ENCODE data around the gene TMEM266.

The TMEM266 gene

DNA sequence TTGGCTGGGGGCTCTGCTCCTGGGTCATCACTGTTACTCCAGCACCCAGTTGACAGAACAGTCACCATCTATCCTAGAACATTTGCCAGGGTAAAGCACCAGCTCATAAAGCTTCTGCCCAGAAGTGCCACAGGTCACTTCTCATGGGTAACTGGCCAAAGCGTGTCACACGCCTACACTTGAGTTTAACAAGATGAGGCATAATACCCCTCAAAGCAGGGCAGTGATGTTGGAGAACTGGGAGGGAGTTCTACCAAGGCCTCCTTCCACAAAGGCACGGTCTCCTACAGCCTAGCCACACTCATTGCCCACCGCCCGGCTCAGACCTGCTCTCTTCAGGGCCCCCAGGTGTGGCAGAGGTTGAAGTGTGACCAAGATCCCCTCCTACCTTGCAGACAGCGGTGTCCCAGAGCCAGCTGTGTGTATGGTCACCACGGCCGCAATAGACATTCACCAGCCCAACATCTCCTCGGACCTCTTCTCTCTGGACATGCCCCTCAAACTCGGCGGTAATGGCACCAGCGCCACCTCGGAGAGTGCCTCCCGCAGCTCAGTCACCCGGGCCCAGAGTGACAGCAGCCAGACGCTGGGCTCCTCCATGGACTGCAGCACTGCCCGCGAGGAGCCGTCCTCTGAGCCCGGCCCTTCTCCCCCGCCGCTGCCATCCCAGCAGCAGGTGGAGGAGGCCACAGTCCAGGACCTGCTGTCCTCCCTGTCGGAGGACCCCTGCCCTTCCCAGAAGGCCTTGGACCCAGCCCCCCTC is 143.7 kb downstream of the TMEM266 start:
- DNase-seq (ENCODE audit: low read depth, low spot score) = no peak

DNA sequence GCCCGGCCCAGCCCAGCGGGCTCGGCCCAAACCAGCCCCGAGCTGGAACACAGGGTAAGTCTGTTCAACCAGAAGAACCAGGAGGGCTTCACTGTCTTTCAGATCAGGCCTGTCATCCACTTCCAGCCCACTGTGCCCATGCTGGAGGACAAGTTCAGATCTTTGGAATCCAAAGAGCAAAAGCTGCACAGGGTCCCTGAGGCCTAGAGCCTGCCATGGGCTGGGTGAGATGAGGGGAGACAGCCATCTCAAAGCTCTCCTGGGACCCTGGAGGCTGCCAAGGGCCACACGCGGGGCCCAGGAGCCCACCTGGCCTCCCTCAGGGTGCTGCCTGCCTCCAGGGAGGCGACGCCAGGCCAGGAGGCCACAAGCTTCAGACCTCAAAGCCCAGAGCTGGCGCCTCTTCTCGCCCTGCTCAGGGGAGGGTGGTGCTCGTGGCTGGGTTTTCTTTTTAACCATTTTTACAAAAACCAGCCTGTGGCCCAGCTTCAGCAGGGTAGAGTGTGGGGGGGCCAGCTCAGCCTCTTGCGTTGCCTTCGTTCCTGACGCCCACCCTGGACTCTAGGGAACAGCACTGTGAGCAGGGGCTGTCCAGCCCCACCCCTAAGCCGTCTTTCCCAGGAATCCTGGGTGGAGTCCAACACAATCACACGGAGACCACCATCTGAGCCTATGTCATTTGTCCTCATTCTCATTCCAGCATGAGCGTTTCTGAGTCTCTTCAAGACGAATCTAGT is 144.5 kb downstream of the TMEM266 start:
- no peak for DNase-seq (ENCODE audit: low read depth, low spot score)

DNA sequence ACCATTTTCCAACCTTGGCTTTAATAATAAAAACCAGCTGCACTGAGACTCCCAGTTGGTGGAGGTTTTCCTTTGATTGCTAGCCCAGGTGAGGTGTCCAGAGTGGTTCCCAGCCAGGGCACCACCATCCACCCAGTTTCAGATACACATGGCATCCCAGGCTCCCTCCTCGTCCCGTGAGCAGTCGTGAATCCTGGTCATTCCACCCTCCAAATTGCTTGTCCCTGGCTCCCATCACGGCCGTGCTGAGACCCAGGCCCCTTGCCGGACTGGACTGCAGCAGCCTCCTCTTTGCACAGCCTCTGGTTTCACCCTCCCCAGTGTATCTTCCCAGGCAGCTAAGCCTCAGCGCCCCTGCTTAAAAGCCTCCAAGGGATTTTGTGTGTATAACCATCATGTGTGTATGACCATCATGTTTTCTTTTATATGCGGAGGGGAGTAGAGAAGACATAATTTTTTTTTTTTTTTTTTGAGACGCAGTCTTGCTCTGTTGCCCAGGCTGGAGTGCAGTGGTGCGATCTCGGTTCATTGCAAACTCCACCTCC is 145.2 kb downstream of the TMEM266 start:
- no peak for DNase-seq (ENCODE audit: low read depth, low spot score)

- no peak for DNase-seq (ENCODE audit: low read depth, low spot score)
These were observed 146.7 kb downstream of the TMEM266 start for GRCh38 chr15:76206325-76206976.

GRCh38 chr15:76208084-76208785 is 148.4 kb downstream of the TMEM266 start:
- DNase-seq (ENCODE audit: low read depth, low spot score) = no peak

DNA sequence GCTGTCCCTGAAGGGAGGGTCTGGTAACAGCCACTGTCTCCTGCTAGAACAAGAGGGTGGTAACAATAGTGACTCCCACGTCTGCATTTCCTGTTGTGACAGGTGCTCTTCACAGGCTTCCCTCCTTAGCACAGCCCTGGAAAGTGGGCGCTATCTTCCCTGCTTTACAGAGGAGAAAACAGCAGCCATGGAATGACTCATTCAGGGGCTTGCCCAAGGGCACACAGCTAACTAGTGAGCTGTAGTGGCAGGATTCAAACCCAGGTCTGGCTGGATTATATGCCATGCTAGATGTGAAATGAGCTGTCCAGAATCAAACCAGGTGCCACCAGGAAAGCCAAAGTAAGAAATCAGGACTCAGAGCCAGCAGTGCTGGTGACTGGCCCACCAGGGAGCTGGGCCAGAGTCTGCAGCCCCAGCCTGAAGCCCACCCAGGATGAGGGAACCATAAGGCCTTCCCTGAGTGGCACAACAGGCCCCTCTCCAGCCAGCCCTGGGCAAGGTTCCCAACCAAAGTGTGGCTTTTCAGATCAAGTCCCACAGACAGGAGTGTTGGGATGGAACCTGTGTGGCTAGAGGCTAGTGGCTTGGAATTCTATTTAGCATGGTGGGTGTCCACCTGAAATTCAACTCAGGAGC is 149.1 kb downstream of the TMEM266 start:
- DNase-seq (ENCODE audit: low read depth, low spot score) = no peak

GRCh38 chr15:76209523-76209922 is 149.7 kb downstream of the TMEM266 start:
- DNase-seq (ENCODE audit: low read depth, low spot score) = no peak

DNA sequence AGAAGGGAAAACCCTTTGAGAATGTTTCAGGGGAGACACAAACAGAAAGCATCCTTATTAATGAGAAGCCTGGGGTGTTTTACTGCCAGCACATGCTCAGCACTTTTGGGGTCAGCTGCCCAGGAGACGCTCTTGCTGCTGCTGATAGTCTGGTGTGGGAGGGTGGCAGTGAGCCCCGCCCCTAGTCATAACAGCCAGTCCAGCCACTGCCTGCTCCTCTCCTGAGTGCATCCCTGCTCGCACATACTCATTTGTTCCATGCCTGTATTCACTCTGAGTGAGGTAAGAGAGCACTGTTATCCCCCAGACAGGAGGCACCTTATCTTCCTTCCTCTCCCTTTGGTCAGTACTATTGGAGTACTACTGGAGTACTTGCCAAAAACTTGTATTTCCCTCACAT is 150.2 kb downstream of the TMEM266 start:
- no peak for DNase-seq (ENCODE audit: low read depth, low spot score)

DNA sequence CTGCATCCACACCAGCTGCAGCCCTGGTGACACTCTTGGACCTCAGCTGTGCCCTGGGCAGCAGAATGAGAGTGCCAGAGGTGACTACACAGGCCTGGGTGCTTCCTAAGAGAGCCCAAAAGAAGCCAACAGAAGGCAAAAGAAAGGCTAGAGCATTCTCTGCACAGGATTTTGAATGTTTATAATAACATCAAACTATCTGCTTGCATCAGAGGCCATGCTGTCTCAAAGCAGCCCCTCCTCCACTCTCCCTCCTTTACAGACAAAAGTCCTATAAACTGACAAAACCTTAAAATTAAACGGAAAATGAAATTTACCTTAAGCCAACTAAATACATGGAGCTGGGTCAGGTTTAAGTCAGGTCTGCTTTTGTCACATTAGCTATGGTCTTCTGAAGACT is 155.8 kb downstream of the TMEM266 start:
- DNase-seq (ENCODE audit: low read depth, low spot score) = no peak

- DNase-seq (ENCODE audit: low read depth, low spot score) = no peak
These were observed 157.5 kb downstream of the TMEM266 start for GRCh38 chr15:76217029-76217881.

DNA sequence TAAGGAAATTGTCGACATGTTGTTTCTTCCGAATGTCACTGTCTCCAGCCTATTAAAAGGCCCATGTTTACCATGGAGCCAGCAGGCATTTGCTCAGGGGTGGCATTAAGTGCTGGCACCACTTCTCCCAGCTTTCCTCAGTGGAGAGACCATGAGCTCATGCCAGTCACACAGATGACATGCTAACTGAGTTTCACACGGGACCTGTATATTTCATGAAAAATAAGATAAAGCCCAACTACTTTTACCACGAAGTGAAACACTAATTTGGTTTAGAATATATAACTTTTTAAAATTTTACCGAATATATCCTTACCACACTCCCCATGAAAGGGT is 158.1 kb downstream of the TMEM266 start:
- DNase-seq (ENCODE audit: low read depth, low spot score) = no peak

DNA sequence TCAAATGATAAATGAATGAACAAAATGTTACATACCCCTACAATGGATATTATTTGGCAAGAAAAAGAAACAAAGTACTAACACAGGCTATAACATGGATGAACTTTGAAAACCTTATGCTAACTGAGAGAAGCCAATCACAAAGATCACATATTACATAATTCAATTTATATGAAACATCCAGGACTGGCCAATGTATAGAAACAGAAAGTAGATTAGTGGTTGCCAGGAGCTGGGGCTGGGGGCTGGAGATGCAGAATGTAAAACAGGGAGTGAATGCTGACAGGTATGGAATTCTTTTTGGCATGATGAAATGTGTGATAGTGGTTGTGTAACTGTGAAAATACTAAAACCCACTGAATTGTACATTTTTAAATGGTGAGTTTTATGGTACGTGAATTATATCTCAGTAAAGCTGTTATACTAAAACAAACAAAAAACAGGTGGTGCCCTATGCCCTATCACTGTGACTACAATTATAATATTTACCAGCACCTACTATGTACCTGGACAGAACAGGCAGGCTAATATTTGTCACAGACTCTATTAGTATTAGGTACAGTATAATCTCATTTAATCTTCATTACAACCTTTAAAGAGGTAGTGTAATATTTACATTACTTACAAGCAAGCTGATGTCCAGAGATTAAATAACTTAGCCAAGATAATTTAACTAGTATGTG is 161.4 kb downstream of the TMEM266 start:
- no peak for DNase-seq (ENCODE audit: low read depth, low spot score)

DNA sequence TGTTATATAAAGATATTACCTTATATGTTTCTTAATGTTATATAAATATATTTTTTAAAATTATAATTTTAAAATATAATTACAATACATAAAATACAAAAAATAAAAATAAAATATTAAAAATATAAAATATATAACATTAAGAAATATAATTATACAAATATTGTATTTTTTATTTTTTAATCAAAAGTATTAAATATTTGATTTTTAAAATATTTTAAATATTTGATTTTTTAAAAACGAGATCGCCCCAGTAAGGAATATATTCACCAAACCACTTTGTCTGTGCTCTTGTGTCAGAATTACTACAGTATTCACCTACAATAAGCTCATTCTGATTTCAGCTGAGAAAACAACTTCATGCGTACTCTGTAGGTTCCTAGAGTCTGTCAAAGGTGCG is 162.4 kb downstream of the TMEM266 start:
- DNase-seq (ENCODE audit: low read depth, low spot score) = no peak

GRCh38 chr15:76223521-76223920 is 163.7 kb downstream of the TMEM266 start:
- DNase-seq (ENCODE audit: low read depth, low spot score) = no peak

DNA sequence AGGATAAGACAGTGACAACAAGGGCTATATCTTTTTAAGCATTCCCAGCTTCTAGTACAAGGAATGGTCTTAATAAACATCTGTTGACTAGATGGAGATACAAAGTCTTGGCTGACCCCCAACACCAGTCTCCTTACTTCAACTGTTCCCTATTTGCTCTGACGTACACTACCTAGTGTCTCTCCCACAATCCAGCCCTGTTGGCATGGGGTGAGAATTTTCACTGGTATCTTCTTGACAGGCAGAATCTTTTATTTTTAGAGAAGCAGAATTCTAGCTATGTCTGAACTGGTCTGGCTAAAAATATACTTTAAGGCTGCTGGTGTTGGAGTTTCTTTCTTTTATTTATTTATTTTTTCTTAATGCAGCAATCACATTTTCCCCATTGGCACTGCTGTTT is 169.5 kb downstream of the TMEM266 start:
- no peak for DNase-seq (ENCODE audit: low read depth, low spot score)

DNA sequence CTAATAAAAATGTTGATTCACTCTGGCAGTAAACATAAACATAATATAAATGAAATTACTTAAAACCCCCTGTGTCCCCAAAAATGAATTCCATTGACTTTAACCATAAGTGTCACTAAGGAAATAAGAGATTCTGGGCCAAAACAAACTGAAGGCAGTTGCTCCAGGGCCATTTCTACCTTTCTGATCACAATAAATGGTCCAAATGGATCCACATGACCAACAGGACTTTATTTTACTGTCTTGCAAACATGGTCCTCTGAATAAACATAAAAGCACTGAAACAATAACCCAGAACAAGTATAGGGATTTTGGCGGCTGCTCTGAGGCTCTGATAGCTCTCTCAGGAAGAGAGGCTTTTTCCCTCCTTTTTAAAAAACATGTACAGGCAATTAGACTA is 174.1 kb downstream of the TMEM266 start:
- no peak for DNase-seq (ENCODE audit: low read depth, low spot score)

- no peak for DNase-seq (ENCODE audit: low read depth, low spot score)
These were observed 174.6 kb downstream of the TMEM266 start for GRCh38 chr15:76234337-76234889.

GRCh38 chr15:76235186-76235826 is 175.5 kb downstream of the TMEM266 start:
- DNase-seq (ENCODE audit: low read depth, low spot score) = no peak

DNA sequence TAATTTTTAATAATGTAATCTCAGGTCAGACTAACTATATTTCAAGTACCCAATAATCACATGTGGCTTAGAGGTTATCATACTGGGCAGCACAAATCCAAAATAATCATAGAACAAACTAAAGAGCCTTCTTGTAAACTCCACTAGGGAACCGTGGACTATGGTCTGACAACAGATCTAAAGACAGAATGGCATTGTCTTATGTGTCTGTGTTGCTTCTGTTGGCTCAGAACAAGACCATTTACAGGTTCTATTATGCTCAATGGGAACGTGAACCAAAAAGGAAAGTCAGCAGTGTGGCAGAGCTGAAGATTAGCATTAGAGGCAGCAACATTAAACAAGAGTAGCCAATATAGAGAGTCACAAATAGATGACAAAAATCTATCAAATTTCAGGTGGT is 176.6 kb downstream of the TMEM266 start:
- no peak for DNase-seq (ENCODE audit: low read depth, low spot score)
